ENCODE data around the gene HLA-DQA1.
"Not testable (repeated sequence)": the region's sequence is repeated elsewhere in the genome, so short reads cannot be mapped to it uniquely, and the experiment has no call there.

Gene HLA-DQA1

GRCh38 chr6:32659856-32660595, 22.8 kb downstream of the HLA-DQA1 start:
- no peak for DNase-seq (ENCODE audit: low spot score)

GRCh38 chr6:32662099-32662498, 24.9 kb downstream of the HLA-DQA1 start:
- DNase-seq (ENCODE audit: low spot score) = no peak

- no peak for DNase-seq (ENCODE audit: low spot score)
Measured at GRCh38 chr6:32662836-32663235, 25.6 kb downstream of the HLA-DQA1 start.

- DNase-seq (ENCODE audit: low spot score) = no peak
Measured at GRCh38 chr6:32664354-32664753, 27.1 kb downstream of the HLA-DQA1 start.

GRCh38 chr6:32664827-32665362, 27.7 kb downstream of the HLA-DQA1 start:
- peak; percentile 59 for DNase-seq (ENCODE audit: low spot score)

GRCh38 chr6:32665661-32666060, 28.5 kb downstream of the HLA-DQA1 start:
- DNase-seq (ENCODE audit: low spot score) = no peak

GRCh38 chr6:32666420-32667300, 29.5 kb downstream of the HLA-DQA1 start, which contains the start of gene HLA-DQB1:
TSS of gene HLA-DQB1 (minus strand) at chr6:32666657. CDS start at chr6:32666607, 50 bp downstream.
- DNase-seq (ENCODE audit: low spot score) = peak; percentile 70

GRCh38 chr6:32668226-32668747, 31.1 kb downstream of the HLA-DQA1 start:
- no peak for DNase-seq (ENCODE audit: low spot score)

GRCh38 chr6:32669240-32669639, 32.0 kb downstream of the HLA-DQA1 start:
- no peak for DNase-seq (ENCODE audit: low spot score)

GRCh38 chr6:32669893-32670292, 32.7 kb downstream of the HLA-DQA1 start:
- no peak for DNase-seq (ENCODE audit: low spot score)

GRCh38 chr6:32671908-32672307, 34.7 kb downstream of the HLA-DQA1 start:
- DNase-seq (ENCODE audit: low spot score) = not testable (repeated sequence)

- not testable (repeated sequence) for DNase-seq (ENCODE audit: low spot score)
Measured at GRCh38 chr6:32674123-32674522, 36.9 kb downstream of the HLA-DQA1 start.

- no peak for DNase-seq (ENCODE audit: low spot score)
Measured at GRCh38 chr6:32679492-32679891, 42.3 kb downstream of the HLA-DQA1 start.

GRCh38 chr6:32680055-32680454, 42.8 kb downstream of the HLA-DQA1 start:
- DNase-seq (ENCODE audit: low spot score) = no peak

GRCh38 chr6:32684246-32684645, 47.0 kb downstream of the HLA-DQA1 start:
- no peak for DNase-seq (ENCODE audit: low spot score)

GRCh38 chr6:32685603-32686002, 48.4 kb downstream of the HLA-DQA1 start:
- no peak for DNase-seq (ENCODE audit: low spot score)

- no peak for DNase-seq (ENCODE audit: low spot score)
Measured at GRCh38 chr6:32689531-32690501, 52.6 kb downstream of the HLA-DQA1 start.

- no peak for DNase-seq (ENCODE audit: low spot score)
Measured at GRCh38 chr6:32692019-32692418, 54.8 kb downstream of the HLA-DQA1 start.

All from ecto neural progenitor cell (in vitro differentiated cells).